ENCODE measurements around the gene VAT1.
"Not testable (repeated sequence)": the region's sequence is repeated elsewhere in the genome, so short reads cannot be mapped to it uniquely, and the experiment has no call there.

The VAT1 gene

DNA sequence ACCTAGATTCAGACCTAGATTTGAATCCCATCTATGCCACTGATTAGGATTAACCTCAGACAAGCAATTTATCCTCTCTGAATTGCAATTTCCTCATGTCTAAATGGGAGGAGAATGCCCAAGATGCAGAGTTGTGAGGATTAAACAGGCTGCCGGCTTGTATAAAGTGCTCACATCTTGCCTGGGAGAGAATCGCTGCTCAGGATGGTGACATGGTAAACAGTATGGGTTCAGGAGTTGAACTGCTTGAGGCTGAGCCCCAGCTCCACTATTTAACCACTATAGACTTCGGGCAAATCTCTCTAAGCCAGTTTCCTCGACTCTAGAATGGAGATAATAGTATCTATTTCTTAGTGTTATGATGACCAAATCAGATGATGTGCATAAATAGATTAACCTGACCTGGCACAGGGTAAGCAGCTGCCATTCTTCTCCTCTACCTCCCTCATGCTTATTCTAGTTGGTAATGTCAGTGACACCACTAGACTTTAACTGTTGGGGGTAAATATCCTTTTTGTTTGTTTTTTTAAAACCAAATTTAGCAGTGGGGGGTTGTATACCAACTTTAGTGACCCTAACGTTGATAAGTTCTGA lies 24.7 kb downstream of the VAT1 start:
- H3K9me3 Mint-ChIP-seq = no peaks in the 10 kb centered on the region
- H3K4me1 Mint-ChIP-seq = peaks cover 32% of the 10 kb centered on the region
- no peaks in the 10 kb centered on the region for H3K27me3 Mint-ChIP-seq (ENCODE audit: low read depth, poor library complexity)
- H3K27ac Mint-ChIP-seq = peak overlapping the region; percentile 100
- peaks cover 37% of the 10 kb centered on the region for H3K36me3 Mint-ChIP-seq (ENCODE audit: low read depth)
- TF ChIP-seq, protein P1, sequence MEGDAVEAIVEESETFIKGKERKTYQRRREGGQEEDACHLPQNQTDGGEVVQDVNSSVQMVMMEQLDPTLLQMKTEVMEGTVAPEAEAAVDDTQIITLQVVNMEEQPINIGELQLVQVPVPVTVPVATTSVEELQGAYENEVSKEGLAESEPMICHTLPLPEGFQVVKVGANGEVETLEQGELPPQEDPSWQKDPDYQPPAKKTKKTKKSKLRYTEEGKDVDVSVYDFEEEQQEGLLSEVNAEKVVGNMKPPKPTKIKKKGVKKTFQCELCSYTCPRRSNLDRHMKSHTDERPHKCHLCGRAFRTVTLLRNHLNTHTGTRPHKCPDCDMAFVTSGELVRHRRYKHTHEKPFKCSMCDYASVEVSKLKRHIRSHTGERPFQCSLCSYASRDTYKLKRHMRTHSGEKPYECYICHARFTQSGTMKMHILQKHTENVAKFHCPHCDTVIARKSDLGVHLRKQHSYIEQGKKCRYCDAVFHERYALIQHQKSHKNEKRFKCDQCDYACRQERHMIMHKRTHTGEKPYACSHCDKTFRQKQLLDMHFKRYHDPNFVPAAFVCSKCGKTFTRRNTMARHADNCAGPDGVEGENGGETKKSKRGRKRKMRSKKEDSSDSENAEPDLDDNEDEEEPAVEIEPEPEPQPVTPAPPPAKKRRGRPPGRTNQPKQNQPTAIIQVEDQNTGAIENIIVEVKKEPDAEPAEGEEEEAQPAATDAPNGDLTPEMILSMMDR (IDR thresholded peaks at IDR 0.05) = no peak
- H3K4me3 Mint-ChIP-seq = peak overlapping the region; percentile 99
- no peak for DNase-seq

DNA sequence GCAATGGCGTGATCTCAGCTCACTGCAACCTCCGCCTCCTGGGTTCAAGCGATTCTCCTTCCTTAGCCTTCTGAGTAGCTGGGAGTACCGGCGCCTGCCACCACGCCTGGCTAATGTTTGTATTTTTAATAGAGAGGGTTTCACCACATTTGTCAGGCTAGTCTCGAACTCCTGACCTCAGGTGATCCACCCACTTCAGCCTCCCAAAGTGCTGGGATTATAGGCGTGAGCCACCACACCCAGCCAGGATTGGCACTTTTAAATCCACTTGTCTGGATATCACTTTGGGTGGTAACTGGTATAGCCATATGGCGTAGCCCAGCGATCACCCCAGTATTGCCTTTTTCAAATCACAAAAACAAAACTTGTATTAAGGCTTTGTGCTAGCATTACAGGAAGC lies 28.3 kb downstream of the VAT1 start:
- peaks cover 18% of the 10 kb centered on the region for H3K4me1 Mint-ChIP-seq
- H3K27me3 Mint-ChIP-seq (ENCODE audit: low read depth, poor library complexity); DNase-seq; H3K9me3 Mint-ChIP-seq; H3K4me3 Mint-ChIP-seq: not testable (repeated sequence)
- peaks cover 42% of the 10 kb centered on the region for H3K36me3 Mint-ChIP-seq (ENCODE audit: low read depth)
- peak overlapping the region; percentile 36 for H3K27ac Mint-ChIP-seq

DNA sequence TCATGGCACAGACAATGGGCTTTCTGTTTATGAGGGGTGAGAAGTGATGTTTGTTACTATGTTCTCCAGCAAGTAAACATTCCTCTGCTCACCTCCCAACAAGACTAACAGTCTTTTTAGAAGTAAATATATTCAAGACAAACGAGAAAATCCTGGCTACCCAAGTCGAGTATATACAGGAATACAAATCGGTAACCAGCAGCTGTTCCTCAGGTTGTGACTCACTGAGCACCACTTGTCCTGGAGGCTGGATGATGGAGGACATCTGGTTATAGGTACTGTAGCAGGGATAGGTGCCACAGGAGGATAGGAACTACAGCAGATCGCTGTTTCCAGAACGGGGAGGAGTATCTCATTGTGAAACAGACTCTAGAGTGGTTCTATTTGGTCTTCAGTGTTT lies 29.3 kb downstream of the VAT1 start:
- H3K27me3 Mint-ChIP-seq (ENCODE audit: low read depth, poor library complexity) = no peaks in the 10 kb centered on the region
- peaks cover 52% of the 10 kb centered on the region for H3K36me3 Mint-ChIP-seq (ENCODE audit: low read depth)
- TF ChIP-seq, protein P1 (IDR thresholded peaks at IDR 0.05) = no peak

DNA sequence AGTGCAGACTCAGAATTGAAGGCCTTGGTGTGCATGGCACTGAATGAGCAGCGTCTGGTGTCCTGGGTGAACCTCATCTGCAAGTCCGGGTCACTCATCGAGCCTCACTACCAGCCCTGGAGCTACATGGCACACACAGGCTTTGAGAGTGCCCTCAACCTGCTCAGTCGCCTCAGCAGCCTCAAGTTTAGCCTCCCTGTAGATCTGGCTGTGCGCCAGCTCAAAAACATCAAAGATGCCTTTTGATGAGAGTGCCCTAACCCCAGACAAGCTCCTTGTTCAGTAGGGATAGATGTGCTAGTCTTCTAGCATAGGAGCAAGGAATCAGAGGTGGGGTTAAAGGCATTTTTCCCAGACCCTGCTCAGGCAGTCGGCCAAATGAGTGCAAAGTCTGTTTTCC lies 30.7 kb downstream of the VAT1 start:
- H3K27me3 Mint-ChIP-seq (ENCODE audit: low read depth, poor library complexity) = no peaks in the 10 kb centered on the region
- DNase-seq = no peak
- TF ChIP-seq, protein P1 (IDR thresholded peaks at IDR 0.05) = no peak
- no peak overlapping the region for H3K27ac Mint-ChIP-seq
- H3K4me1 Mint-ChIP-seq = no peaks in the 10 kb centered on the region
- no peaks in the 10 kb centered on the region for H3K9me3 Mint-ChIP-seq
- peaks cover 62% of the 10 kb centered on the region for H3K36me3 Mint-ChIP-seq (ENCODE audit: low read depth)
- no peak overlapping the region for H3K4me3 Mint-ChIP-seq

More for the DNA sequence above, 29.3 kb downstream of the VAT1 start:
- Mint-ChIP-seq H3K9me3 (no peaks in the 10 kb centered on the region), H3K27ac (no peak overlapping the region), H3K4me1 (peaks cover 10% of the 10 kb centered on the region), H3K4me3 (no peak overlapping the region)
- no peak for DNase-seq

DNA sequence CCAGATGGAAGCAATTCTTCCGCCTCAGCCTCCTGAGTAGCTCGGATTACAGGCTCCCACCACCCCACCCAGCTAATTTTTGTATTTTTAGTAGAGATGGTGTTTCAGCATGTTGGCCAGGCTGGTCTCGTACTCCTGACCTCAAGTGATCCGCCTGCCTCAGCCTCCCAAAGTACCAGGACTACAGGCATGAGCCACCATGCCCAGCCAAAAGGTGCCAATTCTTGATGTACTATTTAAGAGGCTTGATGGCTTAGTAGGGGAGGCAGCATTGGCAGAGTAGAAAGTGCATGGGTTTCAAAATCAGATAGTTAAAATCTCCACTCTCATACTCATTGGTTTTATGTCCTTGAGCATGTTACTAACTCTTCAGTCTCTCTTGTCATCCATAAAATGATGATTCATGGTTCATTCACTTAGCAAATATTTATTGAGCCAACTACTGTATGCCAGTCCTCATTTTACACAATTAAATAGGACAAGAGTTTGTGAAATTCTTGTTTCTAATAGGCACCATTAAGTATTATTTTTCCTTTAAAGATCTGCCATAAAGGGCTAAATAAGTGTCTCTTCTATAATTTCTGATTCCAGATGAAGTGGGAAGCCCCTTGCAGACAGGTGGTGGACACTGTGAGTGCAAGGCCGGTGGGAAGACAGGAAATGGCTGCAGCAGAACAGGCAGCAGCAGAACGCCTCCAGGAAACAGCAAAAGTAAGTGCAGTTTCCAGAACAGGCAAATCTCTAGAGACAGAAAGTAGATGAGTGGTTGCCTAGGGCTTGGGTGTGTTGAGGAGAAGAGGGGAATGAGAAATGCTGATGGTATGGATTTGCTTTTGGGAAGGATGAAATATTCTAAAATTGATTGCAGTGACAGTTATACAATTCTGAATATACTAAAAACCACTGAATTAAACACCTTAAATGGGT lies 32.2 kb downstream of the VAT1 start:
- H3K4me3 Mint-ChIP-seq = no peak overlapping the region
- peak overlapping the region; percentile 12 for H3K27ac Mint-ChIP-seq
- TF ChIP-seq, protein P1 (IDR thresholded peaks at IDR 0.05) = no peak
- H3K36me3 Mint-ChIP-seq (ENCODE audit: low read depth) = peaks cover 68% of the 10 kb centered on the region
- H3K9me3 Mint-ChIP-seq = no peaks in the 10 kb centered on the region
- DNase-seq = no peak
- no peaks in the 10 kb centered on the region for H3K27me3 Mint-ChIP-seq (ENCODE audit: low read depth, poor library complexity)
- no peaks in the 10 kb centered on the region for H3K4me1 Mint-ChIP-seq

DNA sequence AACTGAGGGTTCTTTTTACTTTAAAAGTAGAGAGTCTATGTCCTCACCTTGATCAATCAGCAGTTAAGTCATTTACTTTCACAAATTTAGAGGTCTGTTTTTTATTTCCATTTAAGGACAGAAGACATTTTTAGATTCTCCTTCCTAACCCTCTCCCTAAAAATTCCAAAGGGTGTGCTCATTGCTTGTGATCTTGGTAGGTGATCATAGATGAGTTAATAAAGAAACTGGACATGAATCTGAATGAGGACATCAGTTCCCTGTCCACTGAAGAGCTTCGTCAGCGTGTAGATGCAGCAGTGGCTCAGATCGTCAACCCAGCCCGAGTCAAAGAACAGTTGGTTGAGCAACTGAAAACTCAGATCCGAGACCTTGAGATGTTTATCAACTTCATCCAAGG lies 33.0 kb downstream of the VAT1 start:
- H3K9me3 Mint-ChIP-seq = no peaks in the 10 kb centered on the region
- peaks cover 73% of the 10 kb centered on the region for H3K36me3 Mint-ChIP-seq (ENCODE audit: low read depth)
- peak overlapping the region; percentile 69 for H3K27ac Mint-ChIP-seq

More for the DNA sequence above, 33.0 kb downstream of the VAT1 start:
- no peak overlapping the region for H3K4me3 Mint-ChIP-seq
- H3K4me1 Mint-ChIP-seq = no peaks in the 10 kb centered on the region
- H3K27me3 Mint-ChIP-seq (ENCODE audit: low read depth, poor library complexity) = no peaks in the 10 kb centered on the region
- DNase-seq = no peak
- TF ChIP-seq, protein P1 (IDR thresholded peaks at IDR 0.05) = no peak
